Mesodermal cell (in vitro differentiated cells): ENCODE results near the gene PTRH1.

Experiments used
- H3K27ac ChIP-seq: 2 replicates; pipeline ENCODE4 v1.7.0; 2013; ENCODE audit warnings: mild to moderate bottlenecking, low read depth, low read length, moderate library complexity; ENCODE audit not compliant: severe bottlenecking
- H3K36me3 ChIP-seq: 2 replicates; pipeline ENCODE4 v1.7.1; 2013; ENCODE audit warnings: mild to moderate bottlenecking, low read length, moderate library complexity; ENCODE audit not compliant: control insufficient read depth, insufficient read depth
- H3K4me1 ChIP-seq: one replicate; pipeline ENCODE4 v1.7.1; 2013; ENCODE audit warnings: mild to moderate bottlenecking, low read length; ENCODE audit not compliant: insufficient read depth, control insufficient read depth, poor library complexity, severe bottlenecking
- H3K4me3 ChIP-seq: 2 replicates; pipeline ENCODE4 v1.7.0; 2013; ENCODE audit warnings: low read length, control low read depth, mild to moderate bottlenecking; ENCODE audit not compliant: insufficient read depth, poor library complexity, severe bottlenecking; ENCODE audit errors: extremely low read depth
- H3K9me3 ChIP-seq: 2 replicates; pipeline ENCODE4 v1.7.1; 2013; ENCODE audit warnings: mild to moderate bottlenecking, low read length, moderate library complexity; ENCODE audit not compliant: control insufficient read depth
- WGBS, 2 experiments: methylation state at CpG; one replicate each; pipeline ENCODE4 v1.1.5; 2013; ENCODE audit warnings: missing lambda C conversion rate in 2 of 2; ENCODE audit not compliant: insufficient coverage in 2 of 2; 5-methylcytosine and 5-hydroxymethylcytosine counted together

PTRH1 gene

DNA sequence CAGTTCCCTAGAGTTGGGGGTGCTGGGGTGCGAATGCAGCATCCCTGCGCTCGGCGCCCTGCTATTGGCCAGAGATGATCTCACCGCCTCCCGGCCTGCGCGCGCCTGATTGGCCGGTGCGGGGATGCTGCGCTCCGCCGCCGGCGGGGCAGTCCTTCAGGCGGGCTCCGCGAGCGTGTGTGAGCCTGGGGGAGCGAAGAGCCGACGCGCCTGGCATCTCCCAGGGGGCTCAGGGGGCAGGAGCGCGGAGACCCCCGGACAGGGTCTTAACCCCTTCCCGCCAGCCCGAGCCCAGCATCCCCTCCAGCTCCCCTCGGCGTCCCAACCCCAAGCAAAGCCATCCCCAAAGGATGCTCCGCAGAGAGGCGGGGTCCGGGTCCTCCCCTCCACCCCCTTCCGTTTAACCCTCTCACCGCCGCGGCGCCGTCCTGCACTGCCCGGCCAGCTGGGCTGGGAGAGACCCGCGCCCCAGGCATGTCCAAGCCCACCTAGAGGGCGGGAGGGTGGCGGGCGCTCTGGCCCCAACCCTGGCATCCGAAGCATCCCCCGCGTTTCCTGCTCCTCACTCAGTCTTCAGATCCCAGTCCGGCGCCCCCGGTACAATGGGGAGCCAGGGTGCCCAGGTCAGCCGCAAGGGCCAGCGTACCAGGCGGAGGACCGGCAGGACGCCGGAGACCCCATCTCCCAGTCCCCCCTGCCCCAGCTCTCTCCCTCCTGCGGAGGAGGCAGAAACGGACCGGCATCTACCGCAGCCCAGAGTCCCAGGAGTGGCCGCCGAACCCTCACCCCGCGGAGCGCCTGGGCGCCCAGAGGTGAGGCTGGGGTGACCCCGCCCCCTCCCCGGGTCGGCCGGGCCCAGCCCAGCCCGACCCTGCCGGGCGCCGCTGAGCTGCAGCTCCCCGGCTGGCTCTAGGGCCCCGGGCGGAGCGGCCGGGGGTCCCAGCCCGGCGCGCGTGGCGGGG is 38.9 kb upstream of the PTRH1 start:
- WGBS, 2 experiments, result 2 to 3% methylated on average over 53 to 76 of the region's 86 CpGs
- H3K9me3 ChIP-seq, result no peaks in the 10 kb centered on the region
- H3K4me1 ChIP-seq, result peaks cover 5% of the 10 kb centered on the region
- H3K27ac ChIP-seq, result no peak overlapping the region
- peak overlapping the region; percentile 42 for H3K4me3 ChIP-seq
- H3K36me3 ChIP-seq, result peaks cover 17% of the 10 kb centered on the region

DNA sequence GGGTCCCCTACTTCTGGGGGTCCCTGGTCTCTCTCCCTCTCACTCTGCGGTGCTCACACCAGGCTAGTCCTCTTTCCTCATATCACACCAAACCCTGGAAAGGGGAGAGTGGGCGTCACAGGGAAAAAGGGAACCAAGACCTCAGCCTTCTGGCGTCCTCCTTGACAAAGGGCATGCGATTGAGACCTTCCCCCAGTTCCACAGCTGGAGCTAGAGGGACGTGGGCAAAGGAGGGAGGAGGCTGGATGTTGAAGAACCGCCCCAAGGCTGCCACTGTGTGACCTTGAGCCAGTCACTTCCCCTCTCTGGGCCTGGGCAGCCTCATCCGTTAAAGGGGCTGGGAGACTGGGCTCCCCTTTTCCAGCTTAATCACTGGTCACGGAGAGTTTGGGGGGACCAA is 38.2 kb upstream of the PTRH1 start:
- Histone ChIP-seq H3K36me3 (peaks cover 24% of the 10 kb centered on the region), H3K4me3 (no peak overlapping the region), H3K4me1 (peaks cover 5% of the 10 kb centered on the region), H3K9me3 (no peaks in the 10 kb centered on the region), H3K27ac (no peak overlapping the region)
- WGBS, 2 experiments, result 55 to 61% methylated on average over 4 to 6 of the region's 8 CpGs

DNA sequence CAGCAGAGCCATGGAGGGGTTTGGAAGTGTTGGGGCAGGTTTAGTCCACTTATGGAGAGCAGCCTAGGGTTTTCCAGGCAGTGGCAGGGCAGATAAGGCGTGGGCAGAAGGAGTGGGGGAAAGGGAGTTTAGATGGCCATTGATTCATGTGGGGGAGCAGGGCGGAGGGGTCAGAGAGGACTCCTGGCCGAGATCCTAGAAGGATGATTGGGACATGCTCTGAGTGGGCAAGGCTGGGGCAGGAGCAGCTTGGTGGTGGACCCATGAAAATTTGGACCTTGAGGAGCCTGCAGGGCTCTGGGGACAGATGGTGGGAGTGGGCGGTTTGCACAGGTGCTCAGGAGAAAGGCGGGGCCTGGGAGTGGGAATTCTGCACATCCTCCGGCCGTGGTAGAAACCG is 37.7 kb upstream of the PTRH1 start:
- Histone ChIP-seq H3K36me3 (peaks cover 29% of the 10 kb centered on the region), H3K4me3 (no peak overlapping the region), H3K9me3 (no peaks in the 10 kb centered on the region), H3K4me1 (peaks cover 2% of the 10 kb centered on the region), H3K27ac (no peak overlapping the region)
- WGBS, 2 experiments, result 80 to 88% methylated on average over 8 of the region's 8 CpGs

DNA sequence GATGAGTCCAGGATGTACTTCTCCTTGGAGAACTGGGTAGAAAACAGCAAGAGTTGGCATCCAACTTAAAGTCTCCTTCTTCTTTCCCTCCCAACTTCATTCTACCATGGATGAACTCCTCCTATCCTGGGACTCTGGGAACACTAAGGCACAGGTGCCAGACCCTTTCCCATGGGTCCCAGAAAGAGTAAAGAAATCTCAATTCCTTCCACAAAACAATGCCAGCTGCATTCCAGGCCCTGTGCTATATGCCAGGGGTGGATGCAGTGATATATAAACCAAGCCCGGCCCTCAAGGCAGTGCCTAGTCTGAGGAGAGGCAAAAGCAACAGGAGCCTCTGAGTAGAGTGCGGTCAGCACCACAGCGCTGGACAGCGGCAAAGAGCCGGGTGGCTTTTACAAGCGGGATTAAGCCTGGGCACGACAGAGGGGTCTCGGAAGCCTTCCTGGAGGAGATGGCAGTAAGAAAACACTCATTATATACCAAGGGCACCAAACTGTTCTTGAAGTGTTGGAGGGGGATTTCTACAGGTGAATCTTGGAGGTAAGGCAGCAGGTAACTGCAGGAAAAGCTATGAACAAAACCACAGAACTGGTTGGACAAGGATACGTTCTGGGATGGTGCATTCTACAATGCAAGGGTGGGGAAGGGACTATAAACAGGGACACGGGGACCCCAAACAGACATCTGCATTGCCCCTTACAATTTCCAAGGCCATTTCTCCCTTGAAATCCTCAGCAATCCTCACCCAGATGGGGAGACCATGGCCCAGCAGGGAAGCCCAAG is 36.0 kb upstream of the PTRH1 start:
- peaks cover 2% of the 10 kb centered on the region for H3K4me1 ChIP-seq
- WGBS, 2 experiments, result 43 to 44% methylated on average over 2 to 6 of the region's 10 CpGs
- no peak overlapping the region for H3K4me3 ChIP-seq
- no peaks in the 10 kb centered on the region for H3K9me3 ChIP-seq
- peaks cover 41% of the 10 kb centered on the region for H3K36me3 ChIP-seq
- H3K27ac ChIP-seq, result no peak overlapping the region

DNA sequence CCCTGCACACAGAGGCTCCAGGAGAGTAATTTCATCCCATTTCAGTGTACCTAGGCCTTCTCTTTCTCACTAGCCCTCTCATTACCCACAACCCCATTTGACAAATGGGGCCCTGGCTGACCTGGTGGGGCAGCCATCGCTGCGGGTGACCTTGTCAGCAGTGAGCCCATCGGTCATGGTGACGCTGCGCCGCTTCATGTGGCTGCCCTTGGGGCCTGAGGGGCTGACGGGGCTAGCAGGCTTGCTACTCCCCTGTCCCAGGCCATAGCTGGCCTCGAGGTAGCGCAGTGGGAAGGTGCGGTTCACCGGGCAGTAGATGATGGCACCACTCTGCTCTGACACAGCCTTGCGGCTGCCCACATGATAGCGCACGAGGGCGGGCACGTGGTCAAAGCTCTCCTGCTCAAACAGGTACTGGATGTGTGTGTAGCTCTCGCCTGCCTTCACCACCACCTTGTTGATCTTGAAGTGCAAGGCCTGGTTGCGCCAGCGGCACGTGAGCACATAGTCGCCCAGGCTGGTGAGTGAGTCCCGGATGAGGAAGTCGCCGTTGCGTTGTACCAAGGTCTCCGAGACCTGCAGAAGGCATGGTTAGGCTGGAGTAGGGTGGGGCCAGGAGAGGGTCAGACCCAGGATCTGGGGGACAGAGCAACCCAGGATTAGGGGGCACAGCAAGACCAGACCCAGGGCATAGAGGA is 33.8 kb upstream of the PTRH1 start:
- no peak overlapping the region for H3K4me3 ChIP-seq
- H3K36me3 ChIP-seq, result peaks cover 45% of the 10 kb centered on the region
- H3K9me3 ChIP-seq, result no peaks in the 10 kb centered on the region
- WGBS, 2 experiments, result 94 to 95% methylated on average over 25 to 26 of the region's 26 CpGs
- peaks cover under 1% of the 10 kb centered on the region for H3K4me1 ChIP-seq
- H3K27ac ChIP-seq, result no peak overlapping the region

DNA sequence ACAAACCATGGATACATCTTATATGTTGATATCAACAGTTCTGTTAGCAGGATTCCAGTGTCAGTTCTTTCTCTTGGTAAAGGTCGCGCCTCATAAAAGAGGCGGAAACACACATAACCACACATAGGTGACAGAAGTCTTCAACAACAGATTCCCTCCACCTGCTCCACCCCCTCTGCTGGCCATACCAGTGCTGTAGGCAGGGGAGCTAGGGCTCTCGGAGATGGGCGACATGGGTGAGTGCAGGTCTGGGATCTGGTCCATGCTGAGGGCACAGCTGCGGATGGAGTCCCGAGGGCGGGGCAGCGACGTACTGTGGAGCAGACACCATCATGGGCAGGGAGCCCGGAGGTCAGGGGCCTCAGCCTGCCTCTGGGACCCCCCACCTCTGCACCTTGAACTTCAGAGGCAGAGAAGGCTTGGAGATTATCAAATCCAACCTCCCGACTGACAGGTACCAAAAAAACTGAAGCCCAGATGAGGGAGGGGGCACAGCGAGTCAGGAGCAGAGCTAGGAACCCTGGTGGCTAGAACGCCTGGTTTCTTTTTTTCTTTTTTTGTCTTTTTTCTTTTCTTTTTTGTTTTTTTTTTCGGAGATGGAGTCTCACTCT is 31.6 kb upstream of the PTRH1 start:
- H3K27ac ChIP-seq, result no peak overlapping the region
- peaks cover 45% of the 10 kb centered on the region for H3K36me3 ChIP-seq
- H3K4me1 ChIP-seq, result no peaks in the 10 kb centered on the region
- 74 to 88% methylated on average over 10 to 11 of the region's 15 CpGs for WGBS, 2 experiments
- no peak overlapping the region for H3K4me3 ChIP-seq
- H3K9me3 ChIP-seq, result no peaks in the 10 kb centered on the region

DNA sequence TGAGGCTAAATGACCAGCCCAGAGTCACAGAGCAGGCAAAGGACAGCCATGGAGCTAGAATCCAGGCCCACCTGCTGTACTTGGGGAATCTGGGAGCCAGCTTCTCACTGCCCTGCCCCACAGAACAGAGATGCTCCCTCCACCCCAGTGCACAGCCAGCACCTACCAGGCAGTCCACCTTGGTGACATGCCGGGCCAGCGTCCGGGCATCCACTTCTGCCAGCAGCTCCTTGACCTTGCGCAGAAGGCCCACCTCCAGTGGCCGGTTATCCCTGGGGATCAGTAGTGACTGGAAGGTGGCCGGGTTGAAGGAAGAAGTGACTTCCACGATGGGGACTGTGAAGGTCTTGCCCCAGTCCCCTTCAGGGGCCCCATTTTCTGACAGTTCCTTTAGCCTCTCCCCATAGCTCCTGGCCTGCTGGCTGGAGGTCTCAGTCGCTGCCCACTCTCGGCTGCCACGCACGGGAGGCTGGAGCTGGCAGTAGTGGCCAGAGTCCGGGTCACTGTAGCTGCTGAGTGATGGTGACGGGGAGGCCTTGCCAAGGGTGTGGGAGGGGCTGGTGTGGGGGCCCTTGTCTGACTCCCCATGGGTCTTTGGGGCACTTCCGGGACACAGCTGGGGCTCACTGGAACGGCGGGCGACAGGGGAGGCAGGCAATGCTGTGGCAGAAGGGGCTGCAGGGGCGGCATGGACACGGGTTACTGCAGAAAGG is 29.1 kb upstream of the PTRH1 start:
- WGBS, 2 experiments, result 92 to 94% methylated on average over 15 to 19 of the region's 19 CpGs
- Histone ChIP-seq H3K9me3 (no peaks in the 10 kb centered on the region), H3K4me1 (peaks cover 6% of the 10 kb centered on the region), H3K36me3 (peaks cover 36% of the 10 kb centered on the region), H3K4me3 (no peak overlapping the region), H3K27ac (no peak overlapping the region)

DNA sequence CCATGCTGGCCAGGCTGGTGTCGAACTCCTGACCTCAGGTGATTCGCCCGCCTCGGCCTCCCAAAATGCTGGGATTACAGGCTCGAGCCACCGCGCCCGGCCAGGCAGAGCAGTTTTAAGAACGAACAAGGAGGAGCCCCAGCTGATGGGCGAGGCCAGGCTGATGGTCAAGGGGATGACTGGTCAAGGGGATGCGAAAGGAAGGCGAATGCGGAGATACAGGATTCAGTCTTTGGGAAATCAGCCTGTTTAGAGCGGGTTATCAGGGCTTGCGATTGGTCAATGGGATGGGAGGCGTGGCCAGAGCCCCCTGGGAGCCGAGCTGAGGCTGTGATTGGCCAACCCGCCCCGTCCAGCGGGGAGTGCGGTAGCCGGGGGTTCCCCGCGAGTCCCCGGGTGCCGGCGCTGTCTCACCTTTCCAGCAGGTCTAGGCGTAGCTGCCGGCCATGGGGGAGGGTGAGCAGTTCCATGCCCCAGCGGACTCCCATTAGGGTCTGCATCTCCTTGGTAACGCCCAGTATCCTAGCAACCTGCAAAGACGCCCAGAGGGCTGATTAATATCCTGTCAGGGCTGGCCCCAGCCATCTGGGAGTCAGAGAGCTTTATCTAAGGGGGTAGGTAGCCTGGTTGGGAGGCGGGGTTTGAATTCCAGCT is 27.1 kb upstream of the PTRH1 start:
- peaks cover 6% of the 10 kb centered on the region for H3K4me1 ChIP-seq
- peak overlapping the region; percentile 36 for H3K4me3 ChIP-seq
- peak overlapping the region; percentile 75 for H3K27ac ChIP-seq
- no peaks in the 10 kb centered on the region for H3K9me3 ChIP-seq
- H3K36me3 ChIP-seq, result peaks cover 22% of the 10 kb centered on the region
- 7 to 9% methylated on average over 22 to 31 of the region's 33 CpGs for WGBS, 2 experiments

DNA sequence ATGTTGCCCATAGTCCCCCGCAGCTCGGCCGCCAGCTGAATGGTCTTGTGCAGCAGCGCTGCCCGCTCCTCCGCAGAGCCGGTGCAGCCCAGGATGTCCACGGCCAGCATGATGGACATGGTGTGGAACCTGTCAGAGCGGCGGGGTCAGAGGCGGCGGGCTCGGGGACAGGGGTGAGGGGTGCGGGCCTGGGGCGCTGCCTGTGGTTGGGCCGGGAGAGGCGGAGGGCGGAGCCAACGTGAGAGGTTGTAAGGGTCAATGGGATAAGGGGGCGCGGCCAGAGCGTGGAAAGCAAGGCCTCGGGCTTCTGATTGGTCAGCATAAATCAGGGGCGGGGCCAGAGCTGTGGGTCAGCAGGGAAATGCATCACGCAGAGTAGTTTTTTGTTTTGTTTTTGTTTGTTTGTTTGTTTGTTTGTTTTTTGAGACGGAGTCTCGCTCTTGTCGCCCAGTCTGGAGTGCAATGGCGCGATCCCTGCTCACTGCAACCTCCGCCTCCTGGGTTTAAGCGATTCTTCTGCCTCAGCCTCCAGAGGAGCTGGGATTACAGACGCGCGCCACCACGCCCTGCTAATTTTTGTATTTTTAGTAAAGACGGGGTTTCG is 26.5 kb upstream of the PTRH1 start:
- Histone ChIP-seq H3K36me3 (peaks cover 18% of the 10 kb centered on the region), H3K4me3 (peak overlapping the region; percentile 36), H3K9me3 (no peaks in the 10 kb centered on the region), H3K4me1 (peaks cover 6% of the 10 kb centered on the region), H3K27ac (peak overlapping the region; percentile 75)
- WGBS, 2 experiments, result 9 to 10% methylated on average over 26 to 30 of the region's 38 CpGs
